ENCODE data around the gene QRICH1. TPM values are rescaled to one million over a fixed set of nuclear protein-coding genes. Genes with fewer than 3 reads are reported as not detected.

QRICH1 gene
- total and polyA plus RNA-seq, 2 of the 13 experiments (the other 11 are each of a cell fraction or from before 2014, with no cell fraction given) = 52.6 to 102 TPM

GRCh38 chr3:49021213-49021812 is 72.6 kb downstream of the QRICH1 start (continued):
- TF ChIP-seq REST (IDR thresholded peaks at IDR 0.05; ENCODE audit: borderline replicate concordance in 1 of 2, low read depth in 1 of 2, low read length in 2 of 2) (peak in 1 of 2 experiments; percentile 52; a peak in 1 of 4 replicates), ZNF572 (CRISPR knock-in tag; IDR thresholded peaks at IDR 0.05) (peak; percentile 3; the same call in 1 of the 2 replicates), SOX13 (IDR thresholded peaks at IDR 0.05) (peak; percentile 66; the same call in 1 of the 2 replicates), SOX13 (CRISPR knock-in tag; conservative IDR thresholded peaks at IDR 0.05 in 1 of 2, IDR thresholded peaks at IDR 0.05 in 1 of 2) (no peak), WIZ (CRISPR knock-in tag; IDR thresholded peaks at IDR 0.05) (no peak), ZNF678 (CRISPR knock-in tag; IDR thresholded peaks at IDR 0.05) (0 out of 2 replicates have a peak, but pooled peaks have one; percentile 46), ZNF775 (CRISPR knock-in tag; IDR thresholded peaks at IDR 0.05; ENCODE audit: borderline replicate concordance) (no peak), MED13 (CRISPR knock-in tag; IDR thresholded peaks at IDR 0.05) (peak; percentile 42; the same call in 1 of the 2 replicates), ETV5 (CRISPR knock-in tag; IDR thresholded peaks at IDR 0.05; ENCODE audit: borderline replicate concordance) (peak; percentile 76), ZSCAN20 (CRISPR knock-in tag; IDR thresholded peaks at IDR 0.05; ENCODE audit: borderline replicate concordance) (0 out of 2 replicates have a peak, but pooled peaks have one; percentile 79), GLI4 (CRISPR knock-in tag; IDR thresholded peaks at IDR 0.05; ENCODE audit: borderline replicate concordance) (no peak), DBP (CRISPR knock-in tag; IDR thresholded peaks at IDR 0.05; ENCODE audit: not compliant biosample characterization) (no peak), ZNF12 (CRISPR knock-in tag; IDR thresholded peaks at IDR 0.05) (peak; percentile 34; the same call in 1 of the 2 replicates), MIXL1 (CRISPR knock-in tag; IDR thresholded peaks at IDR 0.05) (peak; percentile 45; the same call in 1 of the 2 replicates), ZBTB3 (CRISPR knock-in tag; IDR thresholded peaks at IDR 0.05; ENCODE audit: borderline replicate concordance, low read depth) (0 out of 2 replicates have a peak, but pooled peaks have one; percentile 25), KLF16 (CRISPR knock-in tag; IDR thresholded peaks at IDR 0.05) (peak; percentile 56 to 85; a peak in 2 of 4 replicates), NFE2 (CRISPR knock-in tag; IDR thresholded peaks at IDR 0.05) (0 out of 2 replicates have a peak, but pooled peaks have one; percentile 39), ARID5B (CRISPR knock-in tag; IDR thresholded peaks at IDR 0.05) (peak; percentile 35; the same call in 1 of the 2 replicates), SIN3A (IDR thresholded peaks at IDR 0.05; ENCODE audit: borderline replicate concordance, low read depth, low read length) (peak; percentile 95), CBX5 (CRISPR knock-in tag; IDR thresholded peaks at IDR 0.05; ENCODE audit: borderline replicate concordance) (peak; percentile 63; the same call in 1 of the 2 replicates)

All from HepG2 (cell line).